HepG2 (cell line): Measurements from ENCODE around the gene AP4M1. TPM values are rescaled to one million over a fixed set of nuclear protein-coding genes. Genes with fewer than 3 reads are reported as not detected.
A peak's percentile ranks its signal among the peaks of the same experiment; 100 is the strongest.

Source experiments
- ATAC-seq: fragments of 200-7000 bp; cut with Tn5 transposase; 3 replicates; pipeline ENCODE4 v1.9.1; 2020; ENCODE audit warnings: mild to moderate bottlenecking, moderate library complexity
- BruUV-seq: library from RNA; stranded (reverse); fragments of 400-500 nt; replicated peaks from 2 replicates; lab custom pipeline; 2021; lab: Mats Ljungman, UMichigan
- CTCF ChIA-PET: fragments of 300-600 bp; formaldehyde crosslinking; extraction: SDS; loops from one replicate; lab custom pipeline; 2021; ENCODE audit warnings: low total read pairs, inconsistent platforms, low intra/inter-chr PET ratio; lab: Yijun Ruan, JAX
- POLR2A ChIA-PET: fragments of 350-600 bp; sonication (Branson Sonifier 250); formaldehyde crosslinking; loops from one replicate; lab custom pipeline; 2020; ENCODE audit warnings: antibody characterized with exemption, inconsistent platforms; lab: Yijun Ruan, JAX
- DNase-seq: peaks from one replicate; pipeline ENCODE4 v3.0.0-alpha.2; 2015; ENCODE audit warnings: low spot score
- FAIRE-seq: peaks from 3 replicates; lab custom pipeline; 2011; peaks lifted over from hg19 to GRCh38; lab: Jason Lieb, UNC
- H2AFZ ChIP-seq: one replicate; pipeline ENCODE4 v1.6.1; 2011; ENCODE audit warnings: low read length, inconsistent platforms
- H3K27ac ChIP-seq: fragments of 300-600 bp; 3 replicates; pipeline ENCODE4 v1.8.0; 2011; ENCODE audit warnings: mixed run types, mild to moderate bottlenecking, mixed read lengths, low read length, inconsistent platforms; ENCODE audit not compliant: insufficient read depth; ENCODE audit errors: extremely low read length
- H3K27me3 ChIP-seq, 2 experiments: fragments of 200-600 bp in 1 of 2; 2 replicates in 1 of 2; 3 replicates in 1 of 2; pipeline versions ENCODE4 v1.6.0 to v1.8.0; 2011; ENCODE audit warnings: low read length in 2 of 2, mild to moderate bottlenecking in 2 of 2, moderate library complexity in 2 of 2, inconsistent platforms in 1 of 2; ENCODE audit not compliant: insufficient read depth in 2 of 2, control insufficient read depth in 1 of 2
- H3K36me3 ChIP-seq, 2 experiments: fragments of 200-600 bp in 1 of 2; replicated peaks in 1 of 2; 2 replicates in 1 of 2; 3 replicates in 1 of 2; pipeline versions ENCODE4 v1.5.1 to v1.8.0; 2011; ENCODE audit warnings: low read length in 2 of 2, inconsistent platforms in 1 of 2; ENCODE audit not compliant: insufficient read depth in 2 of 2, control insufficient read depth in 1 of 2
- H3K4me1 ChIP-seq: 2 replicates; pipeline ENCODE4 v1.5.1; 2012; ENCODE audit warnings: low read length, inconsistent platforms; ENCODE audit not compliant: insufficient read depth
- H3K4me2 ChIP-seq: 2 replicates; pipeline ENCODE4 v1.6.0; 2011; ENCODE audit warnings: low read depth, low read length, inconsistent platforms
- H3K4me3 ChIP-seq, 3 experiments: fragments of 200-600 bp in 1 of 3; sonication (generic), shearing (Covaris generic) in 1 of 3; replicated peaks in 1 of 3; 2 replicates each; pipeline ENCODE4 v1.5.1; 2011 to 2016; ENCODE audit warnings: low read length in 3 of 3, inconsistent platforms in 2 of 3, low read depth in 2 of 3, mild to moderate bottlenecking in 2 of 3, control low read depth in 1 of 3, mixed read lengths in 1 of 3; ENCODE audit not compliant: insufficient read depth in 1 of 3
- H3K79me2 ChIP-seq: one replicate; pipeline ENCODE4 v1.6.1; 2011; ENCODE audit warnings: low read length, inconsistent platforms; ENCODE audit not compliant: insufficient read depth
- H3K9ac ChIP-seq: 2 replicates; pipeline ENCODE4 v1.6.0; 2011; ENCODE audit warnings: mild to moderate bottlenecking, low read depth, low read length, inconsistent platforms; ENCODE audit not compliant: insufficient read depth
- H3K9me3 ChIP-seq: 2 replicates; pipeline ENCODE4 v1.5.1; 2012; ENCODE audit warnings: mild to moderate bottlenecking, low read length
- H4K20me1 ChIP-seq: 2 replicates; pipeline ENCODE4 v1.6.0; 2011; ENCODE audit warnings: inconsistent platforms, mild to moderate bottlenecking, low read length, moderate library complexity; ENCODE audit not compliant: insufficient read depth
- HOXA3 ChIP-seq: sonication (generic); formaldehyde crosslinking; IDR thresholded peaks from 2 replicates; pipeline ENCODE4 v1.5.0; 2020; ENCODE audit warnings: missing genetic modification reagents
- JUNB ChIP-seq: sonication (generic); formaldehyde crosslinking; IDR thresholded peaks from 2 replicates; pipeline ENCODE4 v1.8.0; 2022; ENCODE audit warnings: missing genetic modification reagents, mild to moderate bottlenecking, borderline replicate concordance
- MED8 ChIP-seq: sonication (generic); formaldehyde crosslinking; IDR thresholded peaks from 2 replicates; pipeline ENCODE4 v1.8.1; 2023; ENCODE audit warnings: mild to moderate bottlenecking, missing genetic modification reagents; ENCODE audit not compliant: insufficient replicate concordance
- NFE2 ChIP-seq: sonication (generic); formaldehyde crosslinking; IDR thresholded peaks from 2 replicates; pipeline ENCODE4 v1.4.0; 2020; ENCODE audit warnings: missing genetic modification reagents
- REL ChIP-seq: sonication (generic); formaldehyde crosslinking; conservative IDR thresholded peaks from 2 replicates; pipeline ENCODE4 v1.8.0; 2022; ENCODE audit warnings: mild to moderate bottlenecking, missing genetic modification reagents, moderate library complexity
- REPIN1 ChIP-seq: sonication (generic); formaldehyde crosslinking; IDR thresholded peaks from 2 replicates; pipeline ENCODE4 v1.8.0; 2022; ENCODE audit warnings: missing genetic modification reagents, low read depth, mild to moderate bottlenecking, borderline replicate concordance
- TEF ChIP-seq: sonication (generic); formaldehyde crosslinking; IDR thresholded peaks from 2 replicates; pipeline ENCODE4 v1.5.0; 2020; ENCODE audit warnings: missing genetic modification reagents
- ZBED4 ChIP-seq: sonication (generic); formaldehyde crosslinking; IDR thresholded peaks from 2 replicates; pipeline ENCODE4 v1.4.0; 2020; ENCODE audit warnings: missing genetic modification reagents, borderline replicate concordance
- ZNF367 ChIP-seq: sonication (generic); formaldehyde crosslinking; IDR thresholded peaks from 2 replicates; pipeline ENCODE4 v1.4.0; 2020; ENCODE audit warnings: missing genetic modification reagents, borderline replicate concordance
- ZNF441 ChIP-seq: sonication (generic); formaldehyde crosslinking; IDR thresholded peaks from 2 replicates; pipeline ENCODE4 v1.7.0; 2021; ENCODE audit warnings: missing genetic modification reagents, borderline replicate concordance
- ZNF598 ChIP-seq: sonication (generic); formaldehyde crosslinking; IDR thresholded peaks from 2 replicates; pipeline ENCODE4 v1.5.1; 2020; ENCODE audit warnings: mild to moderate bottlenecking, missing genetic modification reagents, borderline replicate concordance
- ZNF629 ChIP-seq: sonication (generic); formaldehyde crosslinking; conservative IDR thresholded peaks from 2 replicates; pipeline ENCODE4 v1.5.0; 2020; ENCODE audit warnings: missing genetic modification reagents
- ZNF782 ChIP-seq: sonication (generic); formaldehyde crosslinking; IDR thresholded peaks from 2 replicates; pipeline ENCODE4 v1.4.0; 2020; ENCODE audit warnings: missing genetic modification reagents, mild to moderate bottlenecking, borderline replicate concordance
- ZNF883 ChIP-seq: sonication (generic); formaldehyde crosslinking; IDR thresholded peaks from 2 replicates; pipeline ENCODE4 v1.5.1; 2020; ENCODE audit warnings: mild to moderate bottlenecking, missing genetic modification reagents; ENCODE audit errors: not compliant biosample characterization
- ZSCAN30 ChIP-seq: sonication (generic); formaldehyde crosslinking; IDR thresholded peaks from 2 replicates; pipeline ENCODE4 v1.5.0; 2020; ENCODE audit warnings: mild to moderate bottlenecking, missing genetic modification reagents
- ZUFSP ChIP-seq: sonication (generic); formaldehyde crosslinking; IDR thresholded peaks from 2 replicates; pipeline ENCODE4 v1.9.0; 2021; ENCODE audit warnings: missing genetic modification reagents, mild to moderate bottlenecking, borderline replicate concordance
- WGBS: methylation state at CpG from one replicate; pipeline ENCODE4 v1.1.6; 2017; ENCODE audit warnings: low lambda C conversion rate; 5-methylcytosine and 5-hydroxymethylcytosine counted together
- in situ Hi-C: cut with HindIII; loops from 2 replicates; pipeline ENCODE4 v1.10.0; 2017; ENCODE audit warnings: low pct_unique_long_range_greater_than_20kb; ENCODE audit not compliant: extremely low pct_ligation_motif_present
- intact Hi-C: fragments of 100-400 bp; cut with micrococcal nuclease; formaldehyde crosslinking; loops from one replicate; pipeline ENCODE4 v1.10.0; 2022; ENCODE audit not compliant: unreplicated experiment
- polyA plus RNA-seq, 8 experiments: library from polyadenylated mRNA; depleted of rRNA in 3 of 8; stranded (reverse) in 7 of 8; unstranded in 1 of 8; fragments of >200 nt; fragmentation: Illumina TruSeq in 4 of 8; extraction: Trizol in 4 of 8; gene quantifications; 2 replicates each; pipeline versions ENCODE4 v1.2.1 to v1.2.3, GENCODE V29; 2011 to 2016; ENCODE audit warnings: low read depth in 4 of 8, missing spikeins in 1 of 8, mixed read lengths in 1 of 8; ENCODE audit not compliant: insufficient read depth in 1 of 8
- total RNA-seq, 5 experiments: library from RNA; depleted of rRNA; stranded (reverse); fragments of >200 nt; fragmentation: Illumina TruSeq; extraction: Trizol; gene quantifications; 2 replicates each; pipeline ENCODE4 v1.2.3, GENCODE V29; 2016; ENCODE audit warnings: low read depth in 1 of 5

Gene AP4M1
- total and polyA plus RNA-seq, 2 of the 13 experiments (the other 11 are each of a cell fraction or from before 2014, with no cell fraction given), result 6.3 to 9.7 TPM

- POLR2A ChIA-PET, result interaction anchor here (0.9 to 3.5 kb wide), 7 partner anchors 22 to 310 kb away, joined by 3 to 48 read pairs (median 4); partner anchors contain the start of genes AP4M1, COPS6, LAMTOR4 and MCM7
- Histone ChIP-seq H2AFZ (no peak overlapping the region), H3K4me1 (peaks cover 62% of the 10 kb centered on the region), H3K4me3 (peak overlapping the region; percentile 74 to 92 (median 84)), H3K27ac (peak overlapping the region; percentile 96), H3K36me3 (no peaks in the 10 kb centered on the region), H3K9me3 (no peaks in the 10 kb centered on the region), H3K79me2 (peaks cover 5% of the 10 kb centered on the region), H3K27me3 (no peaks in the 10 kb centered on the region), H3K4me2 (peak overlapping the region; percentile 74), H4K20me1 (no peaks in the 10 kb centered on the region), H3K9ac (peak overlapping the region; percentile 88)
- BruUV-seq, result TSS peak; percentile 82
- CTCF ChIA-PET, result no interaction called here
- ATAC-seq (peak; percentile 8; the same call in 2 of the 3 replicates), FAIRE-seq (no peak), DNase-seq (no peak)
- intact Hi-C loops (loop anchor here (5.0 kb wide), 1 partner anchor 44 kb away; the partner anchor contains the start of gene ZNF3), in situ Hi-C loops (no loop called here)
- WGBS, result 5% methylated on average over 22 of the region's 29 CpGs
- TF ChIP-seq REPIN1 (CRISPR knock-in tag) (no peak), ZNF782 (CRISPR knock-in tag) (no peak), JUNB (CRISPR knock-in tag) (no peak), ZNF598 (CRISPR knock-in tag) (no peak), ZNF367 (CRISPR knock-in tag) (no peak), ZNF629 (CRISPR knock-in tag) (peak; percentile 93), TEF (CRISPR knock-in tag) (no peak), ZNF883 (CRISPR knock-in tag) (no peak), ZNF441 (CRISPR knock-in tag) (peak; percentile 64; the same call in 1 of the 2 replicates), ZUFSP (CRISPR knock-in tag) (no peak), ZBED4 (CRISPR knock-in tag) (no peak), REL (CRISPR knock-in tag) (no peak), MED8 (CRISPR knock-in tag) (no peak), HOXA3 (no peak), ZSCAN30 (CRISPR knock-in tag) (no peak), NFE2 (CRISPR knock-in tag) (no peak)
Measured at GRCh38 chr7:100126239-100126930, 24.9 kb downstream of the AP4M1 start.
